ENCODE measurements around the gene SPEN. TPM values are rescaled to one million over a fixed set of nuclear protein-coding genes. Genes with fewer than 3 reads are reported as not detected.
"Not testable (repeated sequence)": the region's sequence is repeated elsewhere in the genome, so short reads cannot be mapped to it uniquely, and the experiment has no call there.

The SPEN gene
- total and polyA plus RNA-seq, 11 donors, result 11.0 to 41.5 (median 21.8) TPM

GRCh38 chr1:15923241-15923640 is 75.7 kb downstream of the SPEN start:
- H3K27me3 ChIP-seq, result no peaks in the 10 kb centered on the region
- H3K27ac ChIP-seq, result no peak overlapping the region
- no peak for ATAC-seq
- intact Hi-C loops (cut with DNase I), result no loop called here
- peaks cover 0 to 100% (median 98%) of the 10 kb centered on the region in 9 donors for H3K36me3 ChIP-seq
- no peak overlapping the region for H3K4me3 ChIP-seq
- H3K4me1 ChIP-seq, result no peaks in the 10 kb centered on the region
- TF ChIP-seq POLR2A (IDR thresholded peaks at IDR 0.05), result no peak
- TF ChIP-seq CTCF (IDR thresholded peaks at IDR 0.05), result no peak
- WGBS, 4 donors, result 75 to 85% (median 81%) methylated on average over 2 of the region's 2 CpGs
- no peaks in the 10 kb centered on the region for H3K9me3 ChIP-seq
- no peak for DNase-seq

DNA sequence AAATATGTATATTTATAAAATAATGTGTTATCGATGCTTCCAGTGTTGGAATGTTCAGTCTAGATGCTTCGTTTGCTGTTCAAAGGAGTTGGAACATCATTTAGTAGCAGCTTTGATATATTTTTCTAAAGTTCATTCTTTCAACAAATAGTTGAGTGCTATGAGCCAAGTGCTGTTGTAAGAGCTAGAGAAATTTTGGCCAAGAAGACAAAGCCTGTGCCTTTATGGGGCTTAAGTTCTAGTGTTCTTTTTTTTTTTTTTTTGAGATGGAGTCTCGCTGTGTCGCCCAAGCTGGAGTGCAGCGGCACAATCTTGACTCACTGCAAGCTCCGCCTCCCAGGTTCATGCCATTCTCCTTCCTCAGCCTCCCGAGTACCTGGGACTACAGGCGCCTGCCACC is 78.9 kb downstream of the SPEN start:
- DNase-seq; H3K4me1 ChIP-seq; H3K9me3 ChIP-seq; H3K4me3 ChIP-seq; intact Hi-C loops (cut with DNase I); H3K27ac ChIP-seq; ATAC-seq; H3K27me3 ChIP-seq: not testable (repeated sequence)
- peaks cover 0 to 100% (median 98%) of the 10 kb centered on the region in 9 donors for H3K36me3 ChIP-seq
- 85 to 95% (median 92%) methylated on average over 8 of the region's 8 CpGs for WGBS, 4 donors

GRCh38 chr1:15928971-15929965 is 81.8 kb downstream of the SPEN start:
- no peaks in the 10 kb centered on the region for H3K4me1 ChIP-seq
- H3K27me3 ChIP-seq, result no peaks in the 10 kb centered on the region
- intact Hi-C loops (cut with DNase I), result no loop called here
- ATAC-seq (no peak), DNase-seq (no peak)
- no peak overlapping the region for H3K27ac ChIP-seq
- H3K9me3 ChIP-seq, result no peaks in the 10 kb centered on the region
- WGBS, 4 donors, result 94 to 97% (median 96%) methylated on average over 17 of the region's 17 CpGs
- peaks cover 0 to 100% (median 98%) of the 10 kb centered on the region in 9 donors for H3K36me3 ChIP-seq
- no peak overlapping the region for H3K4me3 ChIP-seq
- no peak for TF ChIP-seq POLR2A (IDR thresholded peaks at IDR 0.05)
- TF ChIP-seq CTCF (IDR thresholded peaks at IDR 0.05), result no peak

GRCh38 chr1:15931401-15931800 is 83.9 kb downstream of the SPEN start:
- no peaks in the 10 kb centered on the region for H3K4me1 ChIP-seq
- intact Hi-C loops (cut with DNase I), result no loop called here
- no peak for TF ChIP-seq CTCF (IDR thresholded peaks at IDR 0.05)
- TF ChIP-seq POLR2A (IDR thresholded peaks at IDR 0.05), result no peak
- H3K27me3 ChIP-seq, result no peaks in the 10 kb centered on the region
- peaks cover 0 to 100% (median 99%) of the 10 kb centered on the region in 9 donors for H3K36me3 ChIP-seq
- 86 to 90% (median 88%) methylated on average over 11 of the region's 11 CpGs for WGBS, 4 donors
- DNase-seq, result no peak
- H3K4me3 ChIP-seq, result no peak overlapping the region
- H3K27ac ChIP-seq, result no peak overlapping the region
- no peak for ATAC-seq
- no peaks in the 10 kb centered on the region for H3K9me3 ChIP-seq
